ENCODE measurements around the gene NSMCE4A.
"Not testable (repeated sequence)": the region's sequence is repeated elsewhere in the genome, so short reads cannot be mapped to it uniquely, and the experiment has no call there.

The NSMCE4A gene

DNA sequence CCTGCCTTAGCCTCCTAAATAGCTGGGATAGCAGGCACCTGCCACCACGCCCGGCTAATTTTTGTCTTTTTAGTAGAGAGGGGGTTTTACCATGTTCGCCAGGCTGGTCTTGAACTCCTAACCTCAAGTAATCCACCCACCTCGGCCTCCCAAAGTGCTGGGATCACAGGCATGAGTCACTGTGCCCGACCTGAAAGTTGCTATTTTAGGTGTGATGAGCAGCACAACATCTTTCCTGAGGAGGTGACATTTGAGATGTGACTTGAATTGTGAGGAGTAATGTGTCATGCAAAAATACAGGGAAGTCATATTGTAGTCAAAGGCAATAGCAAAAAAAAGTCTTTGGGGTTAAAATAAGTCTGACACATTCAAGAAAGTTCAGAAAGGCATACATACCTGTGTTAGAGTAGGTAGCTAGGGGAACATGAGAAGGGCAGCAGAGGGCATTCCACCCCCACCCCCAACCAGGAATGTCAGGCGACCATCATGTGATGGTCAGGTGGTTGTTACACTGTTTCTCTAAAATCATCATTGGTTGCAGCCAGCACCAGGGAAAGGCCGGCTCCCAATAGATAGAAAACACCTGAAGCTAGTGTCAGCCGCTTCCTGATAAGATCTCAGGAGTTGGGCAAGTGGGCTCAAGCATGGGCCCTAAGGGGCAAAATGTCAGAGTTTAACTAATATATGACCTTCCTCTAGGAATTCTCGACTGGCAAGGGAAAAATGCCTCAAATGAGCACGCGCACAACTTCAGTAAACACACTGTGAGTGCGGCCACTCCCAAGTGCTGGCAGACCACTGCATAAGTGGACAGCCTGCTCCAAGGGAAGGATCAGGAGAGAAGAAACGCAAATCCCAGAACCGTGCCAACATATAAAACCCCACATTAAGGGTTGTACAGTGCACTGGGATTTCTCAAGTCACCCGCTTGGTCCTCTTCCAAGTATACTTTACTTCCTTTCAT, 13.6 kb upstream of the NSMCE4A start, which contains the start of gene TACC2:
TACC2 (plus strand) TSS at position 803 of the 964 bp plus-strand sequence. CDS start 32,819 bp downstream, outside the sequence.
- no peak for FAIRE-seq

DNA sequence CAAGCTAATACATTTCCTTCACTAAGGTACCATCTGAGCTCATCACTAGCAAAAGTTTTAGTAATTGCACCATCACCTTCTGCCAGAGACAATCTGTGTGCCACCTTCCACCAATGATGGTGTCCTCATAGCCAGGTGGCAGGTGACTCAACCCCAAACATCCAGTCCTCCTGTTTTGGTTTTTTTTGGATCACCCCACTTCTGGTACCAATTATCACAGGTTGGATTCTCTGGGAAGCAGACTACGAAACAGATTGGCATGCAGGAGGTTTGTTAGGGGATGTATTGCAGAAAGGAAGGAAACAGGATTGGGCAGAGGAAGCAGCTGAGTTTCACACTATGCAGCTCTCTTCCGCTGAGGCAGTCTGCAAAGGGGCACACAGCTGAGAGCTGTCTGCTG, 9.4 kb upstream of the NSMCE4A start:
- FAIRE-seq = no peak

DNA sequence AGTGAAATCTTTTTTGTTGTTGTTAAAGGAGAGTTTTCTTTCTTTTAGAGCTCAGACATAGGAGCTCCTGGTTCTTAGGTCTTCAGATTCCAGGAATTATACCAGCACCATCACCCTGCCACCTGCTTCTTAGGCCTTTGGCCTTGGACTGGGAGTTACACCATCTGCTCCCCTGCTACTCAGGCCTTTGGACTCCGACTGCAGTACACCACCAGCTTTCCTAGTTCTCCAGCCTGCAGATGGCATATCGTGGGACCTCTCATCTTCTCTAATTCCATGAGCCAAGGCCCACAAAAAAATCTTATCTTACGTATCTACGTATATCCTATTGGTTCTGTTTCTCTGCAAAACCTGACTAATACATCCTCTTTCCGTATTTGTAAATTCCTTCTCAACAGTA, 8.8 kb upstream of the NSMCE4A start:
- FAIRE-seq = no peak

DNA sequence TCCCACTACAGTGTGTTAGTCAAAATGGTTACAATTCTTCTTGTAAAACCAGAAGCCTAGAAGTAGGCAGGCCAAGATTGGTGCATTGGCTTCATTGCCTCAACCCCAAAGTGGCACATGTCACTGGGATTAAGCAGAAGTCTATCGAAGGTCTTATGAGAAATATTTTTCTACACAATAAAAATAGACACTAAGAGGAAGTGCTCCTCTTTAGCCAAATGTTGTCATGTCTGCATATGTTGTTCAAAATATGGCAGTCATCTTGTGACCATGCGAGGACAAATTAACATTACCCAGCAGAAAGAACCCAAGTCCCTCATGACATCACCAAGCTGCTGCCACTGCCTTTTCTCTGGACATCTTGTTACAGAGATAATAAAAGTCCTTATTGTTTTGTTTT, 6.3 kb upstream of the NSMCE4A start:
- FAIRE-seq = no peak

- FAIRE-seq = no peak
Observed at GRCh38 chr10:121978511-121978910, 3.5 kb upstream of the NSMCE4A start.

DNA sequence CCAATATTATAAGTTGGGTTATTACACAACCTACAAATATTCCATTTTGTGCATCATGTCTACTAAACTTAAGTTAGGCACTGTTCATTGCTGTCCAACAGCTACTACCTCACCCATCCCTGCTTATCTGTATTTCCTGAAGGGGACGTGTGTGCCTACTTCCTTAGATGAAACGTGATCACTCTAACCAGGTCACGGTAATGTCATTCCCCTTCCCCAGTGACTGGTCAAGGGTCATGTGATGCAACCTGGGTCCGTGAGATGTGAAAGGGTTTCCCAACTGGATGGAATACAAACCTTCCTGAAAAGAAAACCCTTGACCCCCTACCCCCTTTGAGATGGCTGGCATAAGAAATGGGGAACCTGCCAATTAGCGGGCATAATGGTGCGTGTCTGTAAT, 1.6 kb upstream of the NSMCE4A start:
- FAIRE-seq = no peak

GRCh38 chr10:121975295-121976086, 474 bp upstream of the NSMCE4A start:
- FAIRE-seq = no peak

DNA sequence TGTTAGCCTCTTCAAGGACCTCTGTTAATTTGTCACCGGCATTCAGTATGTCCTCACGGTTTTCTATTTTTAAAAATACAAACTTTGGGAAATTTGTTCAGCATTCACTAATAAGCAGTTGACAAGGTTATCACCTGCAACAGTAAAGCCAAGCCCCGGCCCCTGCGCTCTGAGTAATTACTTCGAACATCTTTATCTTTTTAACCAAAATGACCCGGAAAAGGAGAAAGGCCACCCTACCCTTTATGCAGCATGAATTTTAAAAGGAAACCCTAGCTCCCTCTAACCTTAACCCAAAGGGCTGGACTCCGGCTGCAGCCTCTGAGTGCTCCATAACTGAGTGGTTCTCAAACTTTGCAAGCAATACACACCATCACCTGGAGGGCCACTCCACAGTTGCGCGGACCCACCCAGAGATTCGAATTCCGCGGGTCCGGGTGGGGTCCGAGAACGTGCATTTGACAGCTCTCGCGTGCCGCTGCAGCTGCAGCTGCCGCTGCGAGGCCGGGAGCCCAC, 940 bp downstream of the NSMCE4A start:
- no peak for FAIRE-seq

- FAIRE-seq = not testable (repeated sequence)
Observed at GRCh38 chr10:121969086-121969485, 5.9 kb downstream of the NSMCE4A start.

GRCh38 chr10:121965996-121966395, 9.0 kb downstream of the NSMCE4A start:
- no peak for FAIRE-seq

GRCh38 chr10:121961456-121961855, 13.6 kb downstream of the NSMCE4A start:
- no peak for FAIRE-seq

DNA sequence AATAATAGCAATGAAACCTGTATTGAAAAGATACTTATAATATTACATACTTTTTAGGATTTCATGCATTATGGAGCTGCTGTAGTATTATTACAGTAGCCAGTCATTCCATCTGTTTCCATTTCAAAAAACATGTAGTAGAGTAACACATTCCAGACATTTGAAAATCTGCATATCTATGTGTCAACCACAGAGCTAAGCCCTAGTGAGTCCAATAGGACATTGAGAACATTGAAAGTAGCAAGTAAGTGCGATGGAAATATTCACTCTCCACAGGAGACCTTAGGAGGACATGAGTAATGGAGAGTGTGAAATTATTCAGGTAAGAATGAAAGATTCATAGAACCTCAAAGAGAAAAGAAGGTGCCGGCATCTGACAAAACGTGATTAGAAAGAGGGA, 15.3 kb downstream of the NSMCE4A start:
- no peak for FAIRE-seq

GRCh38 chr10:121956111-121957061, 18.6 kb downstream of the NSMCE4A start:
- no peak for FAIRE-seq

DNA sequence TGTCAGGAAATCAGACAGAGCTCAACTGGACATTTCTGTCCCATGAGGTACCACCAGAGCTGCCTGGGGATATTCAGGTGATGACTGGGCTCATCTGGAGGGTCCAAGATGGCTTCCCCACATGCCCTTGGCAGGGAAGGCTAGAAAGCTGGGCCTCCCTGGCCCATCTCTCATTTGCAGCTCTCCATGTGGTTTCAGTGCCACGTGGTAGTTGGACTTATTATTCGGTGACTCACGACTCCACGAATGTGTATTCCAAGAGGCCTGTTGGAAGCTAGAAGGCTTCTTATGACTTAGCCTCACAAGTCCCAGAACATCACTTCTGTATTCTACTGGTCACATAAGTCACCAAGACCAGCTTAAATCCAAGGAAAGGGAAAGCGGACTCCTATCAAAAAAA, 22.8 kb downstream of the NSMCE4A start:
- no peak for FAIRE-seq

GRCh38 chr10:121949451-121949850, 25.6 kb downstream of the NSMCE4A start:
- FAIRE-seq = no peak

DNA sequence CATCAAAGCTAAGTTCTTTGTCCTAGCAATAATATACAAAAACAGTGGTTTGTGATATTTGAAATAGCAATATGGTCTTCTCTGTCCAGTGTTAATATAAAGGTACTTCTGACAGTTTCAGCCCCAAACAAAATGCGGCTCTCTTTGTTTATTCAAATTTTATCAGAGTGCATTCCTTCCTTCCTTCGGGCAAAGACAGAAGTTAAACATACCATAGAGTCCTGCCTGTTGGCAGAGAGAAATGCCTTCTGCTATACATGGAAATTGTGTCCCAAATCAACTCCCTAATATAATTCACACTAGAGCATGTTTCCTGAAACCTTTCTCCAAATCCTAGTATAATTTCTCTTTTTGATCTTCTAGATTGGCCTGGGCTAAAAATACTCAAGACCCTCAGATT, 26.0 kb downstream of the NSMCE4A start:
- no peak for FAIRE-seq

GRCh38 chr10:121947343-121948330, 27.4 kb downstream of the NSMCE4A start:
- FAIRE-seq = no peak

GRCh38 chr10:121942749-121943416, 32.1 kb downstream of the NSMCE4A start:
- no peak for FAIRE-seq

GRCh38 chr10:121941532-121941931, 33.5 kb downstream of the NSMCE4A start:
- no peak for FAIRE-seq

- no peak for FAIRE-seq
Observed at GRCh38 chr10:121936295-121936694, 38.7 kb downstream of the NSMCE4A start.

All from endometrium (tissue), 2 donors.